Breast epithelium (tissue), 4 donors: Measurements from ENCODE around the gene TP53I11. TPM values are rescaled to one million over a fixed set of nuclear protein-coding genes. Genes with fewer than 3 reads are reported as not detected.
A peak's percentile ranks its signal among the peaks of the same experiment; 100 is the strongest.

Experiments
- DNase-seq, 2 donors: peaks; one replicate each; pipeline ENCODE4 v3.0.0-alpha.2; 2019; ENCODE audit warnings: low spot score in 2 of 2
- H3K27ac ChIP-seq, 2 donors: fragments of 200-600 bp; sonication (generic) in 1 of 2; one replicate each; pipeline ENCODE4 v1.5.1; 2016 to 2019; ENCODE audit warnings: mild to moderate bottlenecking in 1 of 2
- H3K27me3 ChIP-seq, 2 donors: fragments of 200-600 bp; sonication (generic) in 1 of 2; one replicate each; pipeline versions ENCODE4 v1.5.1 to v1.6.0; 2017 to 2019; ENCODE audit warnings: control low read depth in 1 of 2, mild to moderate bottlenecking in 1 of 2
- H3K36me3 ChIP-seq: fragments of 200-600 bp; one replicate; pipeline ENCODE4 v1.5.1; 2019
- H3K4me1 ChIP-seq, 2 donors: fragments of 200-600 bp; sonication (generic); one replicate each; pipeline ENCODE4 v1.5.1; 2016 to 2019; ENCODE audit warnings: control low read depth in 1 of 2
- H3K4me3 ChIP-seq, 3 donors: fragments of 200-600 bp; sonication (generic); 1 replicate in 2 of 3; 2 replicates in 1 of 3; pipeline ENCODE4 v1.5.1; 2016 to 2019; ENCODE audit warnings: mild to moderate bottlenecking in 3 of 3, moderate library complexity in 2 of 3
- H3K9me3 ChIP-seq, 2 donors: fragments of 200-600 bp; sonication (generic) in 1 of 2; one replicate each; pipeline ENCODE4 v1.5.1; 2016 to 2019; ENCODE audit warnings: control low read depth in 1 of 2
- POLR2A ChIP-seq: fragments of 450-650 bp; IDR thresholded peaks from one replicate; pipeline ENCODE4 v1.6.1; 2016; ENCODE audit warnings: antibody characterized with exemption, mild to moderate bottlenecking, moderate library complexity
- POLR2AphosphoS5 ChIP-seq, 3 donors: sonication (generic); formaldehyde crosslinking; IDR thresholded peaks; one replicate each; pipeline ENCODE4 v1.6.1; 2017; ENCODE audit warnings: antibody characterized with exemption in 3 of 3
- intact Hi-C: fragments of 100-400 bp; cut with DNase I; formaldehyde crosslinking; loops from one replicate; pipeline ENCODE4 v1.15.1; 2023; ENCODE audit warnings: low total_unique reads
- total RNA-seq, 3 donors: library from RNA; depleted of rRNA; stranded (reverse); fragments of >200 nt; gene quantifications; one replicate each; pipeline ENCODE4 v1.1.0, GENCODE V29; 2016
- TF ChIP-seq, protein P1 (sequence below), 3 donors: fragments of 450-650 bp; IDR thresholded peaks; one replicate each; pipeline ENCODE4 v1.5.1; 2016 to 2017; ENCODE audit warnings: antibody characterized with exemption in 3 of 3, mild to moderate bottlenecking in 3 of 3, moderate library complexity in 3 of 3

Gene TP53I11
- 10 to 100 TPM; 30.7 to 91.1 (median 75.7) TPM for total RNA-seq

DNA sequence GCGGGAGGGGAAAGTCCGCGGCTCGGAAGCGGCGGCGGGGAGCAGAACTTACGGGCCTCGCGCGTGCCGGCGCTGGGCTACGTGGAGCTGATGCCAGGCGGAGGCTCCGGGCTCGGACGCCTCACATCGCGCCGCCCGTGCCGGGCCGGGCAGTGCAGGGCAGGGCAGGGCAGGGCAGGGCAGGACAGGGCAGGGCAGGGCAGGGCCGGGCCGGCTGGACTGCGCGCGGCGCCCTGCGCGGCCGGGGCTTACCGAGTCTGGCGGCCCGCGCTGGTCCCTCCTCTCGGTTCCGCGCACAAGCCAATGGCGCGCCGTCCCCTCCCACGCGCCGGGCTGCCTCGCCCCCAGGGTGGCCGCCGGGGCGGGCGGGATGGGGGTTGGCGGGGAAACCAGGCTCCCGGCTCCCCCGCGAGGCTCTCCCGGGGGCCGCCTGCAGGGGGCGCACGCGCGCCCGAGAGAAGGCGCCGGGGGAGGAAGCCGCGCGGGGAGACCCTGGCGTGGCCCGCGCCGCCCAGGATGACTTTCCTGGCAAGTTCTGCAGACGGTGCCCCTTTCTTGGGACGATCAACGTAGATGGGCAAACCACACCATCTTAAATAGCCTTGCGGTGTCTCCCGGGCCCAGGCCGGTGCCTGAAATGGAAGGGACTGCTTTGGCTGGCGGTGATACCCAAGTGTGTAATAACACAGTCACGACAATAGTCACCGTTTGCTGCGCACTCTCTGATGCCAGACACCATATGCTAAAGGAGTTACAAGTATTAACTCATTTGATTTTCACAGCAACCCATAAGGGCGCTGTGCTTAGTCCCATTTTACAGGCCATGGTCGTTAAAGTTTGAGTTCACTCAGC, at the start of gene TP53I11:
TSS of gene TP53I11 (minus strand) at position 259 of the 852 bp plus-strand sequence. CDS start 12,548 bp downstream, outside the sequence.
- intact Hi-C loops, result no loop called here

DNA sequence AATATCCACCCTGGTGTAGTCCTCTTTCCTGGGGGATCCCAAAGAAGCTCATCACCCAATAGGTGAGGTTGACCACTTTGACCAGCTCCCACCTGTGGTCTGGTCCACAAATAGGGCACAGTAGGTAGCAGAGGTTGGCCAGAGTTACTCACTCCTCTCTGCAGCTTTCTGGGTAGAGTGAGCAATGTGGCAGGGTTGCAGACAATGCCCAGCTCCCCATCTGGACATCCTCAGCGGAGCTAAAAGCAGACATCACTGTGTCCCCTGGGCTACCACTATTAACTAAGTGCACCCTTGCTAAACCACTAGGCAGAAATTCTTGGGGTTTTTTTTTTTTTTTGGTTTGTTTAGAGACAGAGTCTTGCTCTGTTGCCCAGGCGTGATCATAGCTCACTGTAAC, 48.4 kb upstream of the TP53I11 start:
- no peak for DNase-seq
- Histone ChIP-seq H3K27ac (no peak overlapping the region), H3K27me3 (no peaks in the 10 kb centered on the region), H3K4me3 (no peak overlapping the region), H3K9me3 (no peaks in the 10 kb centered on the region), H3K36me3 (no peaks in the 10 kb centered on the region), H3K4me1 (peaks cover 0 to 7% of the 10 kb centered on the region in 2 donors)
- intact Hi-C loops, result no loop called here
- TF ChIP-seq, protein P1, sequence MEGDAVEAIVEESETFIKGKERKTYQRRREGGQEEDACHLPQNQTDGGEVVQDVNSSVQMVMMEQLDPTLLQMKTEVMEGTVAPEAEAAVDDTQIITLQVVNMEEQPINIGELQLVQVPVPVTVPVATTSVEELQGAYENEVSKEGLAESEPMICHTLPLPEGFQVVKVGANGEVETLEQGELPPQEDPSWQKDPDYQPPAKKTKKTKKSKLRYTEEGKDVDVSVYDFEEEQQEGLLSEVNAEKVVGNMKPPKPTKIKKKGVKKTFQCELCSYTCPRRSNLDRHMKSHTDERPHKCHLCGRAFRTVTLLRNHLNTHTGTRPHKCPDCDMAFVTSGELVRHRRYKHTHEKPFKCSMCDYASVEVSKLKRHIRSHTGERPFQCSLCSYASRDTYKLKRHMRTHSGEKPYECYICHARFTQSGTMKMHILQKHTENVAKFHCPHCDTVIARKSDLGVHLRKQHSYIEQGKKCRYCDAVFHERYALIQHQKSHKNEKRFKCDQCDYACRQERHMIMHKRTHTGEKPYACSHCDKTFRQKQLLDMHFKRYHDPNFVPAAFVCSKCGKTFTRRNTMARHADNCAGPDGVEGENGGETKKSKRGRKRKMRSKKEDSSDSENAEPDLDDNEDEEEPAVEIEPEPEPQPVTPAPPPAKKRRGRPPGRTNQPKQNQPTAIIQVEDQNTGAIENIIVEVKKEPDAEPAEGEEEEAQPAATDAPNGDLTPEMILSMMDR (IDR thresholded peaks at IDR 0.05), result no peak
- TF ChIP-seq POLR2AphosphoS5 (IDR thresholded peaks at IDR 0.05) (no peak), POLR2A (no peak)

More for the DNA sequence above, at the start of gene TP53I11:
- TF ChIP-seq POLR2A, result no peak
- TF ChIP-seq, protein P1 (IDR thresholded peaks at IDR 0.05), result peak in 2 of 3 donors; percentile 21 to 42
- Histone ChIP-seq H3K27ac (peak within 1 kb of the TSS; percentile 90 to 95), H3K9me3 (no peaks in the 10 kb centered on the region), H3K36me3 (no peaks in the 10 kb centered on the region), H3K4me1 (no peaks in the 10 kb centered on the region), H3K4me3 (peak within 1 kb of the TSS; percentile 66 to 99 (median 91)), H3K27me3 (no peaks in the 10 kb centered on the region)
- peak; percentile 54 to 77 for DNase-seq

DNA sequence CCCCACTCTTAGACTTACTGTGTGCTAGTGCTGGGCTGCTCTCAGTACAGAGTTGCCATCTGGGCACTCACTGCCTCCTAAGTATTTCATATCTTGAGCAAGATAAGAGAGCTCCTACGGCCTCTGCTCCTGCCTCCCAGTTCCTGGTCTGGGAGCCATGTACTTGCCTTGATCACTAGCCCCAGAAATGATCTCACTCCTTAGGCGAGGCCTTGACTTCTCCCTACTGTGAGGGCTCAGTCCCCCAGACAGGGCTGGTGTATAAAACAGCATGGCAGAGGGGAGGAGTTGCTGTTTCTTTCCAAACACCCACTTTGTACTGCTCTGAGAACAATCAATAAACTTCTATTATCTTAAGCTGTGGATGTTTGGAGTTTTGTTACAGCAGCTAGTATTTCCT, 47.4 kb upstream of the TP53I11 start:
- intact Hi-C loops, result no loop called here

GRCh38 chr11:44997566-44997965, 46.9 kb upstream of the TP53I11 start:
- intact Hi-C loops, result no loop called here
- peaks cover 0 to 7% of the 10 kb centered on the region in 2 donors for H3K4me1 ChIP-seq

More for the DNA sequence above, 47.4 kb upstream of the TP53I11 start:
- Histone ChIP-seq H3K4me1 (peaks cover 0 to 7% of the 10 kb centered on the region in 2 donors), H3K27ac (no peak overlapping the region), H3K36me3 (no peaks in the 10 kb centered on the region), H3K9me3 (no peaks in the 10 kb centered on the region), H3K4me3 (no peak overlapping the region), H3K27me3 (no peaks in the 10 kb centered on the region)
- no peak for TF ChIP-seq POLR2A
- TF ChIP-seq, protein P1 (IDR thresholded peaks at IDR 0.05), result no peak
- TF ChIP-seq POLR2AphosphoS5 (IDR thresholded peaks at IDR 0.05), result no peak
- no peak for DNase-seq

GRCh38 chr11:44994753-44995152, 44.1 kb upstream of the TP53I11 start:
- H3K9me3 ChIP-seq, result no peaks in the 10 kb centered on the region
- intact Hi-C loops, result no loop called here
- H3K27me3 ChIP-seq, result no peaks in the 10 kb centered on the region
- H3K4me1 ChIP-seq, result peaks cover 0 to 7% of the 10 kb centered on the region in 2 donors
- no peaks in the 10 kb centered on the region for H3K36me3 ChIP-seq
- TF ChIP-seq POLR2AphosphoS5 (IDR thresholded peaks at IDR 0.05), result no peak
- TF ChIP-seq POLR2A, result no peak
- TF ChIP-seq, protein P1 (IDR thresholded peaks at IDR 0.05), result no peak
- H3K27ac ChIP-seq, result no peak overlapping the region
- no peak for DNase-seq
- no peak overlapping the region for H3K4me3 ChIP-seq

More at GRCh38 chr11:44997566-44997965, 46.9 kb upstream of the TP53I11 start:
- H3K27me3 ChIP-seq, result no peaks in the 10 kb centered on the region
- no peaks in the 10 kb centered on the region for H3K9me3 ChIP-seq
- no peak overlapping the region for H3K27ac ChIP-seq
- TF ChIP-seq, protein P1 (IDR thresholded peaks at IDR 0.05), result no peak
- H3K4me3 ChIP-seq, result no peak overlapping the region
- no peaks in the 10 kb centered on the region for H3K36me3 ChIP-seq
- no peak for DNase-seq
